B cell (primary cell): ENCODE measurements around the gene SNED1. TPM values are rescaled to one million over a fixed set of nuclear protein-coding genes. Genes with fewer than 3 reads are reported as not detected.

ENCODE experiments used
- ATAC-seq: fragments of 200-7000 bp; cut with Tn5 transposase; one replicate; pipeline ENCODE4 v1.10.0; 2021; ENCODE audit warnings: low read depth, mild to moderate bottlenecking, moderate number of reproducible peaks, moderate library complexity
- CTCF ChIA-PET: fragments of 350-600 bp; sonication (Branson Sonifier 250); formaldehyde crosslinking; loops from one replicate; lab custom pipeline; 2021; ENCODE audit warnings: antibody characterized with exemption, inconsistent platforms; lab: Charles Lee
- POLR2A ChIA-PET: fragments of 350-600 bp; sonication (Branson Sonifier 250); formaldehyde crosslinking; loops from one replicate; lab custom pipeline; 2021; ENCODE audit warnings: antibody characterized with exemption; lab: Charles Lee
- DNase-seq: peaks from one replicate; pipeline ENCODE4 v3.0.0; 2013
- H2AFZ ChIP-seq: 2 replicates; pipeline ENCODE4 v1.6.1; 2012; ENCODE audit warnings: mild to moderate bottlenecking, low read depth, low read length; ENCODE audit not compliant: insufficient read depth, poor library complexity, severe bottlenecking
- H3K27ac ChIP-seq, 2 donors: 1 replicate in 1 of 2; 2 replicates in 1 of 2; pipeline ENCODE4 v1.5.1; 2012 to 2013; ENCODE audit warnings: low read length in 2 of 2, mild to moderate bottlenecking in 2 of 2, moderate library complexity in 1 of 2
- H3K27me3 ChIP-seq, 4 experiments: fragments of 200-600 bp in 1 of 4; sonication (generic) in 1 of 4; replicated peaks in 1 of 4; 1 replicate in 2 of 4; 2 replicates in 2 of 4; pipeline versions ENCODE4 v1.6.1 to v1.7.0; 2013 to 2016; ENCODE audit warnings: low read length in 3 of 4, mild to moderate bottlenecking in 2 of 4, mixed read lengths in 1 of 4, moderate library complexity in 1 of 4; ENCODE audit not compliant: insufficient read depth in 4 of 4, control insufficient read depth in 3 of 4; ENCODE audit errors: control extremely low read depth in 1 of 4
- H3K36me3 ChIP-seq, 2 experiments: replicated peaks in 1 of 2; 1 replicate in 1 of 2; 2 replicates in 1 of 2; pipeline versions ENCODE4 v1.6.1 to v1.7.1; 2013; ENCODE audit warnings: low read length in 1 of 2; ENCODE audit not compliant: insufficient read depth in 2 of 2, control insufficient read depth in 1 of 2; ENCODE audit errors: control extremely low read depth in 1 of 2, extremely low read depth in 1 of 2
- H3K4me1 ChIP-seq, 2 donors: fragments of 200-600 bp in 1 of 2; sonication (generic) in 1 of 2; 1 replicate in 1 of 2; 2 replicates in 1 of 2; pipeline versions ENCODE4 v1.5.1 to v1.6.1; 2013 to 2017; ENCODE audit warnings: low read length in 2 of 2; ENCODE audit not compliant: control insufficient read depth in 2 of 2, insufficient read depth in 2 of 2
- H3K4me2 ChIP-seq: replicated peaks from 2 replicates; pipeline ENCODE3; 2012; ENCODE audit warnings: mild to moderate bottlenecking, low read depth, low read length; ENCODE audit not compliant: poor library complexity, severe bottlenecking
- H3K4me3 ChIP-seq, 5 experiments: fragments of 200-600 bp in 1 of 5; sonication (generic) in 1 of 5; 1 replicate in 3 of 5; 2 replicates in 2 of 5; pipeline versions ENCODE4 v1.5.1 to v1.7.0; 2011 to 2016; ENCODE audit warnings: low read length in 4 of 5, mild to moderate bottlenecking in 4 of 5, low read depth in 2 of 5, control low read depth in 1 of 5, moderate library complexity in 1 of 5; ENCODE audit not compliant: insufficient read depth in 1 of 5; ENCODE audit errors: control extremely low read depth in 1 of 5, extremely low read depth in 1 of 5
- H3K79me2 ChIP-seq: fragments of 200-600 bp; sonication (generic); one replicate; pipeline ENCODE4 v1.6.0; 2016; ENCODE audit warnings: low read length; ENCODE audit not compliant: control insufficient read depth, insufficient read depth
- H3K9ac ChIP-seq: fragments of 200-600 bp; sonication (generic); 2 replicates; pipeline ENCODE4 v1.6.1; 2017; ENCODE audit warnings: mild to moderate bottlenecking, low read length, moderate library complexity
- H3K9me3 ChIP-seq, 3 donors: one replicate each; pipeline versions ENCODE4 v1.6.1 to v1.7.1; 2013; ENCODE audit warnings: low read length in 2 of 3; ENCODE audit not compliant: control insufficient read depth in 2 of 3, insufficient read depth in 1 of 3; ENCODE audit errors: control extremely low read depth in 1 of 3
- H4K20me1 ChIP-seq: 2 replicates; pipeline ENCODE4 v1.6.0; 2012; ENCODE audit warnings: mild to moderate bottlenecking, low read length; ENCODE audit not compliant: insufficient read depth, control insufficient read depth, poor library complexity, severe bottlenecking
- H3K27ac Mint-ChIP-seq: one replicate; pipeline ENCODE4 v1.8.0; 2021; ENCODE audit warnings: mixed read lengths
- H3K27me3 Mint-ChIP-seq: one replicate; pipeline ENCODE4 v1.8.0; 2021; ENCODE audit warnings: mixed read lengths
- H3K4me1 Mint-ChIP-seq: one replicate; pipeline ENCODE4 v1.8.0; 2021; ENCODE audit warnings: mixed read lengths
- H3K4me3 Mint-ChIP-seq: one replicate; pipeline ENCODE4 v1.8.0; 2021; ENCODE audit warnings: mixed read lengths
- H3K9me3 Mint-ChIP-seq: one replicate; pipeline ENCODE4 v1.8.0; 2022; ENCODE audit warnings: mixed read lengths; ENCODE audit not compliant: insufficient read depth
- EZH2 ChIP-seq: IDR thresholded peaks from 2 replicates; pipeline ENCODE4 v1.6.1; 2012; ENCODE audit warnings: borderline replicate concordance, low read depth, mild to moderate bottlenecking, moderate library complexity, low read length; ENCODE audit not compliant: insufficient read depth, poor library complexity, severe bottlenecking
- WGBS: methylation state at CpG from one replicate; pipeline ENCODE4 v1.1.5; 2013; ENCODE audit warnings: missing lambda C conversion rate; ENCODE audit not compliant: insufficient coverage; 5-methylcytosine and 5-hydroxymethylcytosine counted together
- intact Hi-C: fragments of 100-400 bp; cut with micrococcal nuclease; formaldehyde crosslinking; loops from one replicate; pipeline ENCODE4 v1.10.0; 2022
- polyA plus RNA-seq: library from polyadenylated mRNA; depleted of rRNA; stranded (reverse); fragments of >200 nt; gene quantifications from 2 replicates; pipeline ENCODE4 v1.2.3, GENCODE V29; 2012
- total RNA-seq, 2 donors: library from RNA; stranded (reverse); fragments of 120-200 nt in 1 of 2; gene quantifications; 1 replicate in 1 of 2; 2 replicates in 1 of 2; pipeline versions ENCODE4 v1.2.3 to v1.2.4, GENCODE V29; 2013 to 2022
- TF ChIP-seq, protein P1 (sequence below): fragments of 200-600 bp; IDR thresholded peaks from one replicate; pipeline ENCODE4 v1.8.0; 2022; ENCODE audit warnings: antibody characterized with exemption, mild to moderate bottlenecking

The SNED1 gene
- total and polyA plus RNA-seq, 2 donors (not counting 1 experiment from before 2014, with no cell fraction given): 25.5 to 336 TPM

DNA sequence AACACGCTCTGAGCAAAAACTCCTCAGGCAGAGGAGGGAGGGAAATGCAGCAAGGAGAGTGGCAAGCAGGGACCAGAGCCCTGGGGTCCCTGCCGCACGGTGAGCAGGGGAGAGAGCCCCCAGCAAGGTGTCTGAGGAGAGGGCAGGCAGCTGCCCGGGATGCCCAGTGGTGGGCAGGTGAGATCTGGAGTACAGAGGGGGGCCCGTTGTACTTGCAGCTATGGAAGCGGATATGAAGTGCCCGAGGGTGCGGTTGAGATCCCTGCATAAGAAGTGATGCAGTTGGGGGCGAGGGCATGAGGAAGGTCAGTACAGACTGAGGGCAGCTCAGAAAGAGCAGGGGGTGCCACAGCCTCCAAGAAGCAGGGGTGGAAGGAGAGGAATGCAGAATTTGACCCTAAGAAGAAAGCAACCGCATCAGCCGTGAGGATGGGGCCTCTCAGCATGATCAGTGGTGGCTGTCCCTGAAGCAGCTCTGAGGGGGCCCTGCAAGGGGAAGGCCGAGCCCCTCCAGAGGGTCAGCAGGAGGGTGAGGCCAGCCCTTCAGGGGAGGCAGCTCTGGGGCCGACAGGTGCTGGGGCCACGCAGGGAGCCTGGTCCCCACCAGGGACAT lies 74.2 kb downstream of the SNED1 start:
- TF ChIP-seq EZH2: no peak
- TF ChIP-seq, protein P1, sequence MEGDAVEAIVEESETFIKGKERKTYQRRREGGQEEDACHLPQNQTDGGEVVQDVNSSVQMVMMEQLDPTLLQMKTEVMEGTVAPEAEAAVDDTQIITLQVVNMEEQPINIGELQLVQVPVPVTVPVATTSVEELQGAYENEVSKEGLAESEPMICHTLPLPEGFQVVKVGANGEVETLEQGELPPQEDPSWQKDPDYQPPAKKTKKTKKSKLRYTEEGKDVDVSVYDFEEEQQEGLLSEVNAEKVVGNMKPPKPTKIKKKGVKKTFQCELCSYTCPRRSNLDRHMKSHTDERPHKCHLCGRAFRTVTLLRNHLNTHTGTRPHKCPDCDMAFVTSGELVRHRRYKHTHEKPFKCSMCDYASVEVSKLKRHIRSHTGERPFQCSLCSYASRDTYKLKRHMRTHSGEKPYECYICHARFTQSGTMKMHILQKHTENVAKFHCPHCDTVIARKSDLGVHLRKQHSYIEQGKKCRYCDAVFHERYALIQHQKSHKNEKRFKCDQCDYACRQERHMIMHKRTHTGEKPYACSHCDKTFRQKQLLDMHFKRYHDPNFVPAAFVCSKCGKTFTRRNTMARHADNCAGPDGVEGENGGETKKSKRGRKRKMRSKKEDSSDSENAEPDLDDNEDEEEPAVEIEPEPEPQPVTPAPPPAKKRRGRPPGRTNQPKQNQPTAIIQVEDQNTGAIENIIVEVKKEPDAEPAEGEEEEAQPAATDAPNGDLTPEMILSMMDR: no peak
- CTCF ChIA-PET: interaction anchor here (1.6 to 2.3 kb wide), 2 partner anchors 77 to 89 kb away, joined by 3 to 7 read pairs; partner anchors contain the start of gene PASK

More for the DNA sequence above, 74.2 kb downstream of the SNED1 start:
- WGBS: 92% methylated on average over 13 of the region's 14 CpGs
- no peak overlapping the region for H2AFZ ChIP-seq
- no peak overlapping the region for H3K4me2 ChIP-seq
- no peaks in the 10 kb centered on the region for H3K79me2 ChIP-seq
- H3K9me3 Mint-ChIP-seq: no peaks in the 10 kb centered on the region
- H3K9ac ChIP-seq: no peak overlapping the region
- no peaks in the 10 kb centered on the region for H3K4me1 ChIP-seq
- H4K20me1 ChIP-seq: no peaks in the 10 kb centered on the region
- no peak for ATAC-seq
- peaks cover 4% of the 10 kb centered on the region for H3K4me1 Mint-ChIP-seq
- no peaks in the 10 kb centered on the region for H3K27me3 Mint-ChIP-seq
- POLR2A ChIA-PET: no interaction called here
- no peaks in the 10 kb centered on the region for H3K9me3 ChIP-seq
- H3K36me3 ChIP-seq: peaks cover 0 to 15% of the 10 kb centered on the region in 2 experiments
- H3K27ac Mint-ChIP-seq: no peak overlapping the region
- no peaks in the 10 kb centered on the region for H3K27me3 ChIP-seq
- intact Hi-C loops: no loop called here
- H3K4me3 Mint-ChIP-seq: no peak overlapping the region
- DNase-seq: no peak
- no peak overlapping the region for H3K4me3 ChIP-seq
- no peak overlapping the region for H3K27ac ChIP-seq
